Stomach (tissue), 4 donors: Measurements from ENCODE around the gene ZRANB2.

ENCODE experiments used
- POLR2A ChIP-seq, 4 donors: fragments of 450-650 bp; IDR thresholded peaks; one replicate each; pipeline ENCODE4 v1.6.1; 2016; ENCODE audit warnings: antibody characterized with exemption in 4 of 4, control low read depth in 2 of 4, mild to moderate bottlenecking in 1 of 4, moderate library complexity in 1 of 4
- TF ChIP-seq, protein P1 (sequence below), 7 experiments: fragments of 450-650 bp in 4 of 7; fragments of 200-600 bp in 3 of 7; sonication (generic) in 3 of 7; IDR thresholded peaks; one replicate each; pipeline ENCODE4 v1.5.1; 2016 to 2019; ENCODE audit warnings: antibody characterized with exemption in 7 of 7, control low read depth in 2 of 7, mild to moderate bottlenecking in 1 of 7

DNA sequence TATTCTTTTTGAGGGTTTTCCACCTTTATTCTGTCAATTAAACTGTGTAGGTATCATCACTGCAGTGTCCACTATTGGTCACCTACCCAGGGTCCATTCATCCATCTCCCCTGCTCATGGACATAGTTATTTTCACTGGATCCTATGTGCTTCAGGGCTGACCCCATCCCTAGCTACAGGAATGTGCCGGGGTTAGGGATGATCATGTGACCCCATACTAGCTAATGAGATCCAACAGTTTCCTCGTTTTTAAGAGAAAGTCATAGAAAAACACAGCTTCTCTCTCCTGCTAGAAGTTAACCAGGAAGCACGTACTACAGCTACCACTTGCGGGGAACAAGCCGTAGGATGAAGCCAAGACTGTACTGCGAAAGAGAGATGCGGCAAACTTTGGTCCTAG lies 52.8 kb downstream of the ZRANB2 start:
- no peak for TF ChIP-seq POLR2A (IDR thresholded peaks at IDR 0.05)
- TF ChIP-seq, protein P1, sequence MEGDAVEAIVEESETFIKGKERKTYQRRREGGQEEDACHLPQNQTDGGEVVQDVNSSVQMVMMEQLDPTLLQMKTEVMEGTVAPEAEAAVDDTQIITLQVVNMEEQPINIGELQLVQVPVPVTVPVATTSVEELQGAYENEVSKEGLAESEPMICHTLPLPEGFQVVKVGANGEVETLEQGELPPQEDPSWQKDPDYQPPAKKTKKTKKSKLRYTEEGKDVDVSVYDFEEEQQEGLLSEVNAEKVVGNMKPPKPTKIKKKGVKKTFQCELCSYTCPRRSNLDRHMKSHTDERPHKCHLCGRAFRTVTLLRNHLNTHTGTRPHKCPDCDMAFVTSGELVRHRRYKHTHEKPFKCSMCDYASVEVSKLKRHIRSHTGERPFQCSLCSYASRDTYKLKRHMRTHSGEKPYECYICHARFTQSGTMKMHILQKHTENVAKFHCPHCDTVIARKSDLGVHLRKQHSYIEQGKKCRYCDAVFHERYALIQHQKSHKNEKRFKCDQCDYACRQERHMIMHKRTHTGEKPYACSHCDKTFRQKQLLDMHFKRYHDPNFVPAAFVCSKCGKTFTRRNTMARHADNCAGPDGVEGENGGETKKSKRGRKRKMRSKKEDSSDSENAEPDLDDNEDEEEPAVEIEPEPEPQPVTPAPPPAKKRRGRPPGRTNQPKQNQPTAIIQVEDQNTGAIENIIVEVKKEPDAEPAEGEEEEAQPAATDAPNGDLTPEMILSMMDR (IDR thresholded peaks at IDR 0.05) = no peak
